WTC11 (cell line): Measurements from ENCODE around the gene IL17RC. TPM values are rescaled to one million over a fixed set of nuclear protein-coding genes. Genes with fewer than 3 reads are reported as not detected.

Experiments used
- ARID4B ChIP-seq: sonication (generic); formaldehyde crosslinking; IDR thresholded peaks from 2 replicates; pipeline ENCODE4 v1.8.0; 2023; ENCODE audit warnings: missing genetic modification reagents, mild to moderate bottlenecking, borderline replicate concordance
- ATF2 ChIP-seq: sonication (generic); formaldehyde crosslinking; IDR thresholded peaks from 2 replicates; pipeline ENCODE4 v1.8.1; 2022; ENCODE audit warnings: low read depth, missing genetic modification reagents, borderline replicate concordance
- CTCF ChIP-seq: fragments of 200-600 bp; IDR thresholded peaks from 2 replicates; pipeline ENCODE4 v1.8.0; 2022; ENCODE audit warnings: antibody characterized with exemption
- E2F1 ChIP-seq: sonication (generic); formaldehyde crosslinking; IDR thresholded peaks from 2 replicates; pipeline ENCODE4 v1.8.0; 2022; ENCODE audit warnings: mild to moderate bottlenecking, missing genetic modification reagents
- FOXK1 ChIP-seq: sonication (generic); formaldehyde crosslinking; IDR thresholded peaks from 2 replicates; pipeline ENCODE4 v1.8.0; 2022; ENCODE audit warnings: mild to moderate bottlenecking, moderate library complexity, missing genetic modification reagents
- FOXP1 ChIP-seq: sonication (generic); formaldehyde crosslinking; IDR thresholded peaks from 2 replicates; pipeline ENCODE4 v1.8.0; 2022; ENCODE audit warnings: missing genetic modification reagents, mild to moderate bottlenecking, moderate library complexity, borderline replicate concordance
- GTF2I ChIP-seq: fragments of 250-450 bp; sonication (Bioruptor Pico); conservative IDR thresholded peaks from 2 replicates; pipeline ENCODE4 v1.4.0; 2021; ENCODE audit warnings: mild to moderate bottlenecking
- HMGA2 ChIP-seq: fragments of 250-450 bp; sonication (Bioruptor Pico); IDR thresholded peaks from 2 replicates; pipeline ENCODE4 v1.4.0; 2021; ENCODE audit warnings: mild to moderate bottlenecking, moderate library complexity
- IRF1 ChIP-seq: sonication (generic); formaldehyde crosslinking; IDR thresholded peaks from 2 replicates; pipeline ENCODE4 v1.8.0; 2023; ENCODE audit warnings: missing genetic modification reagents
- NR1H2 ChIP-seq: sonication (generic); formaldehyde crosslinking; IDR thresholded peaks from 2 replicates; pipeline ENCODE4 v1.9.0; 2021; ENCODE audit warnings: mild to moderate bottlenecking, moderate library complexity, missing genetic modification reagents
- NR2C2 ChIP-seq: sonication (generic); formaldehyde crosslinking; IDR thresholded peaks from 2 replicates; pipeline ENCODE4 v1.8.0; 2022; ENCODE audit warnings: mild to moderate bottlenecking, missing genetic modification reagents
- RELA ChIP-seq: sonication (generic); formaldehyde crosslinking; IDR thresholded peaks from 2 replicates; pipeline ENCODE4 v1.8.1; 2022; ENCODE audit warnings: missing genetic modification reagents, mild to moderate bottlenecking, borderline replicate concordance
- SMAD4 ChIP-seq: sonication (generic); formaldehyde crosslinking; IDR thresholded peaks from 2 replicates; pipeline ENCODE4 v1.8.0; 2022; ENCODE audit warnings: mild to moderate bottlenecking, missing genetic modification reagents
- TCF7 ChIP-seq: sonication (generic); formaldehyde crosslinking; IDR thresholded peaks from 2 replicates; pipeline ENCODE4 v1.8.0; 2022; ENCODE audit warnings: mild to moderate bottlenecking, low read depth, missing genetic modification reagents, moderate library complexity
- TEAD4 ChIP-seq: sonication (generic); formaldehyde crosslinking; IDR thresholded peaks from 2 replicates; pipeline ENCODE4 v1.8.0; 2022; ENCODE audit warnings: mild to moderate bottlenecking, missing genetic modification reagents
- USF2 ChIP-seq: sonication (generic); formaldehyde crosslinking; IDR thresholded peaks from 2 replicates; pipeline ENCODE4 v1.8.1; 2023; ENCODE audit warnings: mild to moderate bottlenecking, missing genetic modification reagents, moderate library complexity
- ZBTB21 ChIP-seq: sonication (generic); formaldehyde crosslinking; IDR thresholded peaks from 2 replicates; pipeline ENCODE4 v1.8.1; 2023; ENCODE audit warnings: mild to moderate bottlenecking, missing genetic modification reagents, borderline replicate concordance
- ZBTB43 ChIP-seq: sonication (generic); formaldehyde crosslinking; IDR thresholded peaks from 2 replicates; pipeline ENCODE4 v1.8.1; 2023; ENCODE audit warnings: mild to moderate bottlenecking, missing genetic modification reagents
- ZNF121 ChIP-seq: sonication (generic); formaldehyde crosslinking; IDR thresholded peaks from 2 replicates; pipeline ENCODE4 v1.8.0; 2023; ENCODE audit warnings: missing genetic modification reagents
- ZNF219 ChIP-seq: sonication (generic); formaldehyde crosslinking; IDR thresholded peaks from 2 replicates; pipeline ENCODE4 v1.8.0; 2023; ENCODE audit warnings: missing genetic modification reagents, mild to moderate bottlenecking, borderline replicate concordance
- ZNF232 ChIP-seq: sonication (generic); formaldehyde crosslinking; IDR thresholded peaks from 2 replicates; pipeline ENCODE4 v1.8.0; 2022; ENCODE audit warnings: mild to moderate bottlenecking, missing genetic modification reagents
- ZNF512 ChIP-seq: sonication (generic); formaldehyde crosslinking; IDR thresholded peaks from 2 replicates; pipeline ENCODE4 v1.8.1; 2022; ENCODE audit warnings: missing genetic modification reagents, borderline replicate concordance
- ZNF671 ChIP-seq: fragments of 250-450 bp; sonication (Bioruptor Pico); IDR thresholded peaks from 2 replicates; pipeline ENCODE4 v1.8.0; 2021; ENCODE audit warnings: mild to moderate bottlenecking
- ZSCAN18 ChIP-seq: fragments of 250-450 bp; sonication (Bioruptor Pico); IDR thresholded peaks from 2 replicates; pipeline ENCODE4 v2.1.2; 2022; ENCODE audit warnings: mild to moderate bottlenecking, moderate library complexity
- total RNA-seq: library from RNA; stranded (reverse); gene quantifications from 3 replicates; pipeline ENCODE4 v1.2.3, GENCODE V29; 2021

IL17RC gene
- total RNA-seq, 1 experiment from 2014 or later = 10.1 TPM

GRCh38 chr3:9933561-9934234, 16.8 kb downstream of the IL17RC start, which contains the start of gene CRELD1 (continued):
- peak; percentile 83 for TF ChIP-seq E2F1
- TF ChIP-seq HMGA2 (CRISPR knock-in tag) = no peak
- TF ChIP-seq ARID4B = peak; percentile 3; the same call in 1 of the 2 replicates
- TF ChIP-seq CTCF = no peak
- TF ChIP-seq NR2C2 = no peak
- TF ChIP-seq USF2 (CRISPR knock-in tag) = peak; percentile 75
- TF ChIP-seq IRF1 = peak; percentile 74; the same call in 1 of the 2 replicates
- TF ChIP-seq ZNF121 (CRISPR knock-in tag) = no peak
- no peak for TF ChIP-seq ZNF219
- TF ChIP-seq GTF2I (CRISPR knock-in tag) = no peak
- TF ChIP-seq ZNF671 = no peak
- no peak for TF ChIP-seq ZBTB21 (CRISPR knock-in tag)
- TF ChIP-seq ZBTB43 (CRISPR knock-in tag) = peak; percentile 89; the same call in 1 of the 2 replicates
- no peak for TF ChIP-seq ZNF232 (CRISPR knock-in tag)
- TF ChIP-seq ZNF512 (CRISPR knock-in tag) = no peak
- TF ChIP-seq NR1H2 = no peak; the same call in 1 of the 2 replicates
- no peak for TF ChIP-seq SMAD4 (CRISPR knock-in tag)
- TF ChIP-seq TCF7 (CRISPR knock-in tag) = no peak
- no peak for TF ChIP-seq ZSCAN18 (CRISPR knock-in tag)
- peak; percentile 79 for TF ChIP-seq FOXP1 (CRISPR knock-in tag)
- peak; percentile 82; the same call in 1 of the 2 replicates for TF ChIP-seq FOXK1 (CRISPR knock-in tag)
- peak; percentile 74 for TF ChIP-seq RELA (CRISPR knock-in tag)
- no peak for TF ChIP-seq ATF2 (CRISPR knock-in tag)
- no peak for TF ChIP-seq TEAD4 (CRISPR knock-in tag)
